H9 (cell line): Measurements from ENCODE around the gene H2BK1. TPM values are rescaled to one million over a fixed set of nuclear protein-coding genes. Genes with fewer than 3 reads are reported as not detected.
A peak's percentile ranks its signal among the peaks of the same experiment; 100 is the strongest.

Experiments used
- DNase-seq: peaks from one replicate; pipeline ENCODE4 v3.0.0-alpha.2; 2017
- H2AFZ ChIP-seq: one replicate; pipeline ENCODE4 v1.6.1; 2013; ENCODE audit warnings: mild to moderate bottlenecking, low read length, control low read depth, moderate library complexity
- H2AK5ac ChIP-seq: 2 replicates; pipeline ENCODE4 v1.6.1; 2013; ENCODE audit warnings: low read length, control low read depth, mixed read lengths; ENCODE audit not compliant: insufficient read length
- H2BK120ac ChIP-seq: one replicate; pipeline ENCODE4 v1.6.1; 2013; ENCODE audit warnings: low read depth, mild to moderate bottlenecking, low read length, control low read depth, inconsistent platforms; ENCODE audit not compliant: poor library complexity, severe bottlenecking
- H2BK12ac ChIP-seq: 2 replicates; pipeline ENCODE4 v1.6.1; 2013; ENCODE audit warnings: low read length, control low read depth, mixed read lengths, low read depth; ENCODE audit not compliant: insufficient read length
- H2BK15ac ChIP-seq: 2 replicates; pipeline ENCODE4 v1.6.1; 2013; ENCODE audit warnings: low read depth, low read length, control low read depth
- H2BK20ac ChIP-seq: one replicate; pipeline ENCODE4 v1.6.1; 2013; ENCODE audit warnings: low read depth, mild to moderate bottlenecking, low read length, control low read depth, inconsistent platforms; ENCODE audit not compliant: poor library complexity, severe bottlenecking
- H2BK5ac ChIP-seq: 2 replicates; pipeline ENCODE4 v1.6.1; 2013; ENCODE audit warnings: low read length, control low read depth, mixed read lengths; ENCODE audit not compliant: insufficient read length
- H3K14ac ChIP-seq: 2 replicates; pipeline ENCODE4 v1.6.1; 2013; ENCODE audit warnings: low read length, control low read depth; ENCODE audit not compliant: insufficient read depth
- H3K18ac ChIP-seq: 2 replicates; pipeline ENCODE4 v1.6.1; 2013; ENCODE audit warnings: low read depth, mild to moderate bottlenecking, mixed read lengths, low read length, control low read depth; ENCODE audit not compliant: insufficient read length
- H3K23ac ChIP-seq: 2 replicates; pipeline ENCODE4 v1.6.1; 2013; ENCODE audit warnings: low read length, control low read depth, mixed read lengths, low read depth; ENCODE audit not compliant: insufficient read length
- H3K23me2 ChIP-seq: 2 replicates; pipeline ENCODE4 v1.6.1; 2013; ENCODE audit warnings: low read depth, mild to moderate bottlenecking, mixed read lengths, low read length, control low read depth; ENCODE audit not compliant: insufficient read length, poor library complexity, severe bottlenecking
- H3K27ac ChIP-seq: 2 replicates; pipeline ENCODE4 v1.5.1; 2013; ENCODE audit warnings: low read length, control low read depth, mixed read lengths, low read depth; ENCODE audit not compliant: insufficient read length
- H3K27me3 ChIP-seq: 2 replicates; pipeline ENCODE4 v1.6.1; 2013; ENCODE audit warnings: low read length, control low read depth, inconsistent platforms; ENCODE audit not compliant: insufficient read depth
- H3K4ac ChIP-seq: 2 replicates; pipeline ENCODE4 v1.6.1; 2013; ENCODE audit warnings: low read depth, mild to moderate bottlenecking, control low read depth, inconsistent platforms, low read length, moderate library complexity
- H3K4me1 ChIP-seq: 2 replicates; pipeline ENCODE4 v1.6.1; 2013; ENCODE audit warnings: low read length, control low read depth, inconsistent platforms; ENCODE audit not compliant: insufficient read depth
- H3K4me2 ChIP-seq: 2 replicates; pipeline ENCODE4 v1.6.1; 2013; ENCODE audit warnings: low read length, control low read depth, mixed read lengths; ENCODE audit not compliant: insufficient read length, insufficient read depth
- H3K56ac ChIP-seq: 2 replicates; pipeline ENCODE4 v1.6.1; 2013; ENCODE audit warnings: low read depth, mild to moderate bottlenecking, mixed read lengths, low read length, control low read depth; ENCODE audit not compliant: insufficient read length
- H3K79me1 ChIP-seq: 2 replicates; pipeline ENCODE4 v1.6.1; 2013; ENCODE audit warnings: low read depth, mild to moderate bottlenecking, moderate library complexity, low read length, control low read depth, inconsistent platforms; ENCODE audit not compliant: insufficient read depth, poor library complexity, severe bottlenecking
- H3K79me2 ChIP-seq: 2 replicates; pipeline ENCODE4 v1.6.1; 2013; ENCODE audit warnings: low read length, control low read depth, inconsistent platforms; ENCODE audit not compliant: insufficient read depth
- H3K9ac ChIP-seq: 2 replicates; pipeline ENCODE4 v1.6.1; 2013; ENCODE audit warnings: low read length, control low read depth, mixed read lengths; ENCODE audit not compliant: insufficient read length; ENCODE audit errors: extremely low read depth
- H3K9me3 ChIP-seq: one replicate; pipeline ENCODE4 v1.6.1; 2013; ENCODE audit warnings: low read depth, low read length, inconsistent platforms; ENCODE audit not compliant: control insufficient read depth
- H3T11ph ChIP-seq: one replicate; pipeline ENCODE4 v1.6.1; 2013; ENCODE audit warnings: mild to moderate bottlenecking, low read length, control low read depth, inconsistent platforms
- H4K20me1 ChIP-seq: one replicate; pipeline ENCODE4 v1.6.1; 2013; ENCODE audit not compliant: control insufficient read depth, insufficient read length, insufficient read depth
- H4K5ac ChIP-seq: 2 replicates; pipeline ENCODE4 v1.6.1; 2013; ENCODE audit warnings: low read depth, mild to moderate bottlenecking, mixed read lengths, low read length, control low read depth; ENCODE audit not compliant: insufficient read length
- H4K8ac ChIP-seq: replicated peaks from 2 replicates; pipeline ENCODE4 v1.6.1; 2013; ENCODE audit warnings: low read length, control low read depth, mixed read lengths, low read depth; ENCODE audit not compliant: insufficient read length
- H4K91ac ChIP-seq: 2 replicates; pipeline ENCODE4 v1.6.1; 2013; ENCODE audit warnings: low read depth, mild to moderate bottlenecking, moderate library complexity, mixed read lengths, low read length, control low read depth; ENCODE audit not compliant: insufficient read length
- H3K27ac Mint-ChIP-seq, 3 experiments: 2 replicates in 2 of 3; 3 replicates in 1 of 3; pipeline ENCODE4 v1.8.0; 2020 to 2021; ENCODE audit warnings: mixed read lengths in 3 of 3, mild to moderate bottlenecking in 1 of 3, moderate library complexity in 1 of 3
- H3K27me3 Mint-ChIP-seq: 2 replicates; pipeline ENCODE4 v1.8.0; 2021; ENCODE audit warnings: low read depth, mild to moderate bottlenecking, moderate library complexity, mixed read lengths
- H3K36me3 Mint-ChIP-seq, 3 experiments: 2 replicates in 2 of 3; 3 replicates in 1 of 3; pipeline ENCODE4 v1.8.0; 2020 to 2021; ENCODE audit warnings: low read depth in 3 of 3, mixed read lengths in 3 of 3; ENCODE audit not compliant: insufficient read depth in 1 of 3
- H3K4me1 Mint-ChIP-seq, 2 experiments: 2 replicates each; pipeline ENCODE4 v1.8.0; 2020; ENCODE audit warnings: mixed read lengths in 2 of 2
- H3K4me3 Mint-ChIP-seq, 2 experiments: 2 replicates in 1 of 2; 3 replicates in 1 of 2; pipeline ENCODE4 v1.8.0; 2020 to 2021; ENCODE audit warnings: mild to moderate bottlenecking in 2 of 2, mixed read lengths in 2 of 2, moderate library complexity in 1 of 2
- H3K9me3 Mint-ChIP-seq, 2 experiments: 2 replicates in 1 of 2; 3 replicates in 1 of 2; pipeline ENCODE4 v1.8.0; 2020; ENCODE audit warnings: mild to moderate bottlenecking in 2 of 2, mixed read lengths in 2 of 2, moderate library complexity in 1 of 2
- WGBS: extraction: QIAGEN DNeasy Blood & Tissue Kit; methylation state at CpG from one replicate; pipeline ENCODE4 v1.1.7; 2013; ENCODE audit warnings: missing lambda C conversion rate, low lambda C conversion rate, mixed read lengths; ENCODE audit not compliant: insufficient read length; ENCODE audit errors: extremely low coverage; 5-methylcytosine and 5-hydroxymethylcytosine counted together
- total RNA-seq: library from RNA; stranded (reverse); gene quantifications from 2 replicates; pipeline ENCODE4 v1.2.1, GENCODE V29; 2021
- TF ChIP-seq, protein P1 (sequence below): fragments of 200-600 bp; sonication (generic); conservative IDR thresholded peaks from 3 replicates; pipeline ENCODE4 v1.8.0; 2021; ENCODE audit warnings: antibody characterized with exemption, mild to moderate bottlenecking

The H2BK1 gene
- total RNA-seq, 1 experiment from 2014 or later: not detected

DNA sequence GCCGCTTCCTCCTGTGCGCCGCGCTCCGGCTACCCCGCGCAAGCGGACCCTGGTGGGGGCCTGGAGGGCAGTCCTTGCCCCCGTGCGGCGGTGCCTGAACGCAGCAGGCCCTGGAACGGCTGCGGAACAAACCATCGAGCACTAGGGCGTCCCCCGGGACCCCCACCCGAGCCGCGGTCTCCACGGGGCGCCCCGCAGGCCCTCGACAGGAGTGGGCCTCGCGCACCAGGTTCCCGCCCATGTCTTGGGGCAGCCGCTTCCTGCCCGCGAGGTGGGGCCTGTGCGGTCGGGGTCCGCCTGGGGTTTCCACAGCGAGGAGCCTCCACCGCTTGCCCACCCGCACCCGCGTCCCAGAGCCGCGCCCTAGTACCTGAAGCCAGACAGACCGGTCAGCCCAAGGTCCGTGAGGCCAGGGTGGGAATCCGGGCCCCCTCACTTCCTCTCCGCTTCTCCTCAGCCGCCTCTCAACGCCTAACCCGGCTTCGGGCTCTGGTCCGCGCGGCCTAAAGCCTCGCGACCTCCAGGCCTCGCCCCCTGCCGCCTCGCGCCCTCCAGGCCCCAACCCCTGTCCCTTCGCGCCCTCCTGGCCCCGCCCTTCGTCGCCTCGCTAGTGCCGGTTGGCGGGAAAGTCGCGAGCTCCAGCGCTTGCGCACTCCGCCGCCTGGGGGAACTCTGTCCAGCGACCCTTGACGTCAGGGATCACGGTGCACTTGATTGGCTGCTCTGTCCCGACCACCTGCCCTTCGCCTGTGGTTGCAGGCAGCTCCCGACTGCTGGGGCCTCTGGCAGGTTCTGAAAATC lies 35.8 kb downstream of the H2BK1 start:
- no peak overlapping the region for H2AK5ac ChIP-seq
- no peak overlapping the region for H3K9ac ChIP-seq
- peaks cover 3 to 12% of the 10 kb centered on the region in 2 experiments; a peak in 3 of 4 replicates for H3K4me1 Mint-ChIP-seq
- H3K36me3 Mint-ChIP-seq: peaks cover 0 to 3% (median 0%) of the 10 kb centered on the region in 3 experiments; a peak in 2 of 7 replicates
- H2BK5ac ChIP-seq: no peak overlapping the region
- H3K4me2 ChIP-seq: no peak overlapping the region
- H2BK20ac ChIP-seq: no peak overlapping the region
- no peaks in the 10 kb centered on the region for H4K20me1 ChIP-seq
- no peak overlapping the region for H3K14ac ChIP-seq
- H3K79me2 ChIP-seq: no peaks in the 10 kb centered on the region
- TF ChIP-seq, protein P1, sequence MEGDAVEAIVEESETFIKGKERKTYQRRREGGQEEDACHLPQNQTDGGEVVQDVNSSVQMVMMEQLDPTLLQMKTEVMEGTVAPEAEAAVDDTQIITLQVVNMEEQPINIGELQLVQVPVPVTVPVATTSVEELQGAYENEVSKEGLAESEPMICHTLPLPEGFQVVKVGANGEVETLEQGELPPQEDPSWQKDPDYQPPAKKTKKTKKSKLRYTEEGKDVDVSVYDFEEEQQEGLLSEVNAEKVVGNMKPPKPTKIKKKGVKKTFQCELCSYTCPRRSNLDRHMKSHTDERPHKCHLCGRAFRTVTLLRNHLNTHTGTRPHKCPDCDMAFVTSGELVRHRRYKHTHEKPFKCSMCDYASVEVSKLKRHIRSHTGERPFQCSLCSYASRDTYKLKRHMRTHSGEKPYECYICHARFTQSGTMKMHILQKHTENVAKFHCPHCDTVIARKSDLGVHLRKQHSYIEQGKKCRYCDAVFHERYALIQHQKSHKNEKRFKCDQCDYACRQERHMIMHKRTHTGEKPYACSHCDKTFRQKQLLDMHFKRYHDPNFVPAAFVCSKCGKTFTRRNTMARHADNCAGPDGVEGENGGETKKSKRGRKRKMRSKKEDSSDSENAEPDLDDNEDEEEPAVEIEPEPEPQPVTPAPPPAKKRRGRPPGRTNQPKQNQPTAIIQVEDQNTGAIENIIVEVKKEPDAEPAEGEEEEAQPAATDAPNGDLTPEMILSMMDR: no peak
- no peak overlapping the region for H4K5ac ChIP-seq
- H2BK120ac ChIP-seq: no peak overlapping the region
- peaks cover 8% of the 10 kb centered on the region for H3K27me3 ChIP-seq
- H2BK15ac ChIP-seq: no peak overlapping the region
- WGBS: no CpG with 5 or more reads among the region's 77 CpGs
- no peaks in the 10 kb centered on the region for H3K4me1 ChIP-seq
- H4K91ac ChIP-seq: no peak overlapping the region
- H3K4me3 Mint-ChIP-seq: no peak overlapping the region
- H3K79me1 ChIP-seq: no peaks in the 10 kb centered on the region
- no peak overlapping the region for H3K4ac ChIP-seq
- H3K9me3 Mint-ChIP-seq: peaks cover 19 to 28% of the 10 kb centered on the region in 2 experiments
- no peaks in the 10 kb centered on the region for H3K9me3 ChIP-seq
- no peak overlapping the region for H3K18ac ChIP-seq
- H3K56ac ChIP-seq: no peak overlapping the region
- H3K23me2 ChIP-seq: no peaks in the 10 kb centered on the region
- no peak overlapping the region for H3K23ac ChIP-seq
- DNase-seq: peak; percentile 54
- no peak overlapping the region for H2BK12ac ChIP-seq
- no peak overlapping the region for H3K27ac Mint-ChIP-seq
- H3T11ph ChIP-seq: no peak overlapping the region
- no peak overlapping the region for H3K27ac ChIP-seq
- no peak overlapping the region for H2AFZ ChIP-seq
- H3K27me3 Mint-ChIP-seq: peaks cover 96% of the 10 kb centered on the region
- H4K8ac ChIP-seq: no peak overlapping the region
